Lower leg skin (tissue), 4 donors: ENCODE results near the gene NSD1. TPM values are rescaled to one million over a fixed set of nuclear protein-coding genes. Genes with fewer than 3 reads are reported as not detected.

Experiments used
- DNase-seq, 2 donors: peaks; one replicate each; pipeline ENCODE4 v3.0.0-alpha.2; 2019; ENCODE audit warnings: low spot score in 2 of 2
- H3K4me3 ChIP-seq: fragments of 200-600 bp; sonication (generic); 2 replicates; pipeline ENCODE4 v1.5.1; 2017; ENCODE audit warnings: mild to moderate bottlenecking, low read depth; ENCODE audit not compliant: poor library complexity, severe bottlenecking
- POLR2A ChIP-seq, 2 donors: fragments of 450-650 bp; IDR thresholded peaks; one replicate each; pipeline ENCODE4 v1.6.1; 2016 to 2017; ENCODE audit warnings: antibody characterized with exemption in 2 of 2, mild to moderate bottlenecking in 1 of 2, moderate library complexity in 1 of 2
- WGBS, 2 donors: methylation state at CpG; one replicate each; pipeline ENCODE4 v1.1.5; 2018; 5-methylcytosine and 5-hydroxymethylcytosine counted together
- intact Hi-C: fragments of 100-400 bp; cut with DNase I; formaldehyde crosslinking; loops from one replicate; pipeline ENCODE4 v1.15.0; 2023; ENCODE audit warnings: low total_unique reads
- total RNA-seq, 4 donors: library from RNA; depleted of rRNA; stranded (reverse); fragments of >200 nt; gene quantifications; one replicate each; pipeline ENCODE4 v1.1.0, GENCODE V29; 2016
- TF ChIP-seq, protein P1 (sequence below), 3 donors: fragments of 450-650 bp; IDR thresholded peaks; one replicate each; pipeline ENCODE4 v1.5.1; 2016; ENCODE audit warnings: antibody characterized with exemption in 3 of 3, mild to moderate bottlenecking in 3 of 3, moderate library complexity in 2 of 3

The NSD1 gene
- total RNA-seq, 4 donors from 2014 or later, result 25.1 to 36.8 (median 34.2) TPM

DNA sequence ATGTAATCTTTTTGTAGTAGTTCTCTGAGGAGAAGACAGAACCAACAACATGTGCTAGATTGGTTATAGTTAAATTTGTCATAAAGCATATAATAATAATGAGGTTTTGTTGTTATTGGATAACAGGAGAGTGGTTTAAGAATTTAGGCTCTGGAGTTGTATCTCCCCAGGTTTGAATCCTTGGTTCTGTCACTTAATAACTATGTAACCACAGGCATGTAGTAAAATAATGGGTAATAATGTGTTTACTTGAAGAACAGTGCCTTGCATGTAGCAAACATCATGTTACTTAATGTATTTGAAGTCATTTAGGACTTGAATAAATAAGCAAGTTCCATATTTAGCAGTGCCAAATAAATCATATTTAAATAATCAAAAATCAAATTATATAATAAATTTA, 55.8 kb downstream of the NSD1 start:
- TF ChIP-seq, protein P1, sequence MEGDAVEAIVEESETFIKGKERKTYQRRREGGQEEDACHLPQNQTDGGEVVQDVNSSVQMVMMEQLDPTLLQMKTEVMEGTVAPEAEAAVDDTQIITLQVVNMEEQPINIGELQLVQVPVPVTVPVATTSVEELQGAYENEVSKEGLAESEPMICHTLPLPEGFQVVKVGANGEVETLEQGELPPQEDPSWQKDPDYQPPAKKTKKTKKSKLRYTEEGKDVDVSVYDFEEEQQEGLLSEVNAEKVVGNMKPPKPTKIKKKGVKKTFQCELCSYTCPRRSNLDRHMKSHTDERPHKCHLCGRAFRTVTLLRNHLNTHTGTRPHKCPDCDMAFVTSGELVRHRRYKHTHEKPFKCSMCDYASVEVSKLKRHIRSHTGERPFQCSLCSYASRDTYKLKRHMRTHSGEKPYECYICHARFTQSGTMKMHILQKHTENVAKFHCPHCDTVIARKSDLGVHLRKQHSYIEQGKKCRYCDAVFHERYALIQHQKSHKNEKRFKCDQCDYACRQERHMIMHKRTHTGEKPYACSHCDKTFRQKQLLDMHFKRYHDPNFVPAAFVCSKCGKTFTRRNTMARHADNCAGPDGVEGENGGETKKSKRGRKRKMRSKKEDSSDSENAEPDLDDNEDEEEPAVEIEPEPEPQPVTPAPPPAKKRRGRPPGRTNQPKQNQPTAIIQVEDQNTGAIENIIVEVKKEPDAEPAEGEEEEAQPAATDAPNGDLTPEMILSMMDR (IDR thresholded peaks at IDR 0.05), result no peak
- TF ChIP-seq POLR2A (IDR thresholded peaks at IDR 0.05), result no peak
- no peak overlapping the region for H3K4me3 ChIP-seq
- no peak for DNase-seq
- intact Hi-C loops, result no loop called here

DNA sequence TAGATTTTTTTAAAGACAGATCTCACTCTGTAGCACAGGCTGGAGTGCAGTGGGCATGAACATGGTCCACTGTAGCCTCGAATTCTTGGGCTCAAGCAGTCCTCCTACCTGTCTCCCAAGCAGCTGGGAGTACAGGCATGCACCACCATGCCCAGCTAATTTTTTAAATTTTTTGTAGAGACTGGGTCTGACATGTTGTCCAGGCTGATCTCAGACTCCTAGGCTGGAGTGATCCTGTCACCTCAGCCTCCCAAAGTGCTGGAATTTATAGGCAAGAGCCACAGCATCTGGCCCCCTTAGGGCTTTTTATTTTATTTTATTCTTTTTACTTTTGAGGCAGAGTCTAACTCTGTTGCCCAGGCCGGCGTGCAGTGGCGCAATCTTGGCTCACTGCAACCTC, 56.4 kb downstream of the NSD1 start:
- intact Hi-C loops, result no loop called here
- no peak for TF ChIP-seq POLR2A (IDR thresholded peaks at IDR 0.05)
- TF ChIP-seq, protein P1 (IDR thresholded peaks at IDR 0.05), result no peak
- no peak overlapping the region for H3K4me3 ChIP-seq
- WGBS, 2 donors, result 78 to 79% methylated on average over 4 of the region's 4 CpGs
- DNase-seq, result no peak

DNA sequence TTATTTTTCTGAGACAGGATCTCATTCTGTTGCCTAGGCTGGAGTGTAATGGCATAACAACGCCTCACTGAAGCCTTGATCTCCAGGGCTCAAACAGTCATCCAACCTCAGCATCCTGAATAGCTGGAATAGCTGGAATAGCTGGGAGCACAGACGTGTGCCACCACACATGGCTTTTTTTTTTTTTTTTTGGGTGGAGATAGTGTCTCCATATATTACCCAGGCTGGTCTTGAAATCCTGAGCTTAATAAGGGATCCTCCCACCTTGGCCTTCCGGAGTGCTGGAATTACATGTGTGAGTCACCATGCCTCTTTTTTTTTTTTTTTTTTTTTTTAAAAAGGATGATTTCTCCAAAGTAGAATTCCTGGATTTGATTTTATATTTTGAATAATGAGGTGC, 60.7 kb downstream of the NSD1 start:
- 19 to 37% methylated on average over 3 of the region's 3 CpGs for WGBS, 2 donors
- intact Hi-C loops, result no loop called here
- TF ChIP-seq POLR2A (IDR thresholded peaks at IDR 0.05), result no peak
- TF ChIP-seq, protein P1 (IDR thresholded peaks at IDR 0.05), result no peak
- no peak overlapping the region for H3K4me3 ChIP-seq
- DNase-seq, result no peak

DNA sequence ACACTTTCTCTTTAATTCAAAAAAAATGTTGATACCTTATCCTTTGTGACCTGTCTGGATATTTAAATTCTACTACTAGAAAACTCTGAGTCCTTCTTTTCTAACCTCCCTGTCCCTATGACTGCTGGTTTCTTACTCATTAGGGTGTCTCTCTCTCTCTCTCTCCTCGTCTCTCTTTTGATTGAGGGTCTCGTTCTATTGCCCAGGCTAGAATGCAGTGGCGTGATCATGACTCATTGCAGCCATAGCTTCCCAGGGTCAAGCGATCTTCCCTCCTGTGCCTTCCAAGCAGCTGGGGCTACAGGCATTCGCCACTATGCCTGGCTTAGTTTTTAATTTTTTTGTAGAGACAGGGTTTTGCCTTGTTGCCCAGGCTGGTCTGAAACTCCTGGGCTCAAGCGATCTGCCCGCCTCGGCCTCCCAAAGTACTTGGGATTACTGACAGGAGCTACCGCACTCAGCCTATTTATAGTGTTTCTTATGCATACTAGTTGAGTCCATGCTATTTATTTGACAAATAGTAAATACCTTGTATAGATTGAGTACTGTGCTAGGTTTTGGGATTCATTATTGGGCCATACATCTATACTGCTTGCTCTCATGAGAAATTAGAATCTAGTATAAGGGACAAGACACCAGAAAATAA, 61.9 kb downstream of the NSD1 start:
- no peak overlapping the region for H3K4me3 ChIP-seq
- intact Hi-C loops, result no loop called here
- TF ChIP-seq, protein P1 (IDR thresholded peaks at IDR 0.05), result no peak
- TF ChIP-seq POLR2A (IDR thresholded peaks at IDR 0.05), result no peak
- DNase-seq, result no peak
- 95 to 99% methylated on average over 9 of the region's 9 CpGs for WGBS, 2 donors

DNA sequence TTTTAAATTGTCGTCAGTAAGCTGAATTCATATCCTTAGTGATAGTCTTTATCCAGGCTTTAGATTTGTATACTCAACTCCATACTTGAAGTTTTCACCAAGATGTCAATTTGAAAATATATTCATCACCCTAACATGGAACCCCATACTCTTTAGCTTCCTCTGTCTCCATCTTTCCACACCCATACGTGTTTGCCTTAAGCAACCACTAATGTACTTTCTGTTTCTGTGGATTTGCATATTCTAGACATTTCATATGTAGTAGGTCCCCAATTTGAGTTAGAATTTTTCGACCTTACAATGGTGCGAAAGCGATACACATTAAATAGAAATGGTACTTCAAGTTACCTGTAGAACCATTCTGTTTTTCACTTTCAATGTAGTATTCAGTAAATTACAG, 65.2 kb downstream of the NSD1 start:
- H3K4me3 ChIP-seq, result no peak overlapping the region
- WGBS, 2 donors, result 90 to 97% methylated on average over 5 of the region's 5 CpGs
- TF ChIP-seq, protein P1 (IDR thresholded peaks at IDR 0.05), result no peak
- TF ChIP-seq POLR2A (IDR thresholded peaks at IDR 0.05), result no peak
- intact Hi-C loops, result no loop called here
- no peak for DNase-seq

DNA sequence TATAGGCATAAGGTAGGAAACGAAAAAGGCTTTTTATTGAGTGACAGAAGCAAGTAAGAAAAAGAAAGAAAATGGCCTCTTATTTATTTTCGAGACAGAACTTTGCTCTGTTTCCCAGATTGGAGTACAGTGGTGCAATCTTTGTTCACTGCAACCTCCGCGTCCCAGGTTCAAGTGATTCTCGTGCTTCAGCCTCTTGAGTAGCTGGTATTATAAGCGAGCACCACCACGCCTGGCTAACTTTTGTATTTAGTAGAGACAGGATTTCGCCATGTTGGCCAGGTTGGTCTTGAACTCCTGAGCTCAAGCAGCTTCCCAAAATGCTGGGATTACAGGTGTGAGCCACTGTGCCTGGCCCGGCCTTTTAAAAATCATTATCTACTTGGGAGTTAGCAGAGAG, 70.7 kb downstream of the NSD1 start:
- DNase-seq, result no peak
- intact Hi-C loops, result no loop called here
- 95 to 97% methylated on average over 9 of the region's 9 CpGs for whole genome bisulfite sequencing, 2 donors
- TF ChIP-seq POLR2A (IDR thresholded peaks at IDR 0.05), result no peak
- TF ChIP-seq, protein P1 (IDR thresholded peaks at IDR 0.05), result no peak
- no peak overlapping the region for H3K4me3 ChIP-seq
